Coronary artery (tissue), 2 donors: ENCODE results near the gene GLYATL1B.
"Not testable (repeated sequence)": the region's sequence is repeated elsewhere in the genome, so short reads cannot be mapped to it uniquely, and the experiment has no call there.

ENCODE experiments used
- DNase-seq: peaks from one replicate; pipeline ENCODE4 v3.0.0-alpha.2; 2017; ENCODE audit warnings: low spot score
- H3K27ac ChIP-seq, 2 donors: fragments of 200-600 bp; sonication (generic); one replicate each; pipeline ENCODE4 v1.5.1; 2016 to 2019
- H3K4me3 ChIP-seq: fragments of 200-600 bp; sonication (generic); 2 replicates; pipeline ENCODE4 v1.5.1; 2016; ENCODE audit warnings: mild to moderate bottlenecking, moderate library complexity
- TF ChIP-seq, protein P1 (sequence below): fragments of 200-600 bp; sonication (generic); IDR thresholded peaks from one replicate; pipeline ENCODE4 v1.5.1; 2019; ENCODE audit warnings: antibody characterized with exemption

Gene GLYATL1B

DNA sequence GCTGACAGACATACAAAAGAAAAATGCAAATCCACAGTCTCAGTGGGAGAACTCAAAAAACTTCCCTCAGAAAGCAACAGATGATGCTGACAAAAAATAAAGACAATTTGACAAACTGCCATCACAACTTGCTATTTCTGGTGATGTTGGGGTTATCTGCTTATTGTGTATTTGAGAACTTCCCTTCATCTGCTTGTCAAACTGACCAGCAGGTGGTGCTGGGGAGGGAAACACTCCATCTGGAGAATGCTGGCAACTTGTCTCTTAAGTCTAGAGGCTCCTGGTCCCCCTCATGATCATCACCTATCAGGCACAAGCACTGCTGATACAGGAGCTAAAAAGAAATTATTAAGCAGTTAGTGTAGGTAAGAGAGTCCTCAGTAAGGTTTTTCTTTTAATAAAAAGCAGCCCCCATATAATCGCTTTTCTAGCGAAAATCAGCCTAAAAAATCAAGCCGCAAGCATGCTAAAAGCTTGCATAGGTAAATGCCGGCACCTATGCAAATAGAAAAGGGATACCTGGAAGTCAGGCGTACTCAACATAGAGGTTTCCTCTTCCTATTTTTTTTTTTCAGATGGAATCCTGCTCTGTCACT is 11.1 kb downstream of the GLYATL1B start:
- no peak overlapping the region for H3K4me3 ChIP-seq
- TF ChIP-seq, protein P1, sequence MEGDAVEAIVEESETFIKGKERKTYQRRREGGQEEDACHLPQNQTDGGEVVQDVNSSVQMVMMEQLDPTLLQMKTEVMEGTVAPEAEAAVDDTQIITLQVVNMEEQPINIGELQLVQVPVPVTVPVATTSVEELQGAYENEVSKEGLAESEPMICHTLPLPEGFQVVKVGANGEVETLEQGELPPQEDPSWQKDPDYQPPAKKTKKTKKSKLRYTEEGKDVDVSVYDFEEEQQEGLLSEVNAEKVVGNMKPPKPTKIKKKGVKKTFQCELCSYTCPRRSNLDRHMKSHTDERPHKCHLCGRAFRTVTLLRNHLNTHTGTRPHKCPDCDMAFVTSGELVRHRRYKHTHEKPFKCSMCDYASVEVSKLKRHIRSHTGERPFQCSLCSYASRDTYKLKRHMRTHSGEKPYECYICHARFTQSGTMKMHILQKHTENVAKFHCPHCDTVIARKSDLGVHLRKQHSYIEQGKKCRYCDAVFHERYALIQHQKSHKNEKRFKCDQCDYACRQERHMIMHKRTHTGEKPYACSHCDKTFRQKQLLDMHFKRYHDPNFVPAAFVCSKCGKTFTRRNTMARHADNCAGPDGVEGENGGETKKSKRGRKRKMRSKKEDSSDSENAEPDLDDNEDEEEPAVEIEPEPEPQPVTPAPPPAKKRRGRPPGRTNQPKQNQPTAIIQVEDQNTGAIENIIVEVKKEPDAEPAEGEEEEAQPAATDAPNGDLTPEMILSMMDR, result peak; percentile 35
- DNase-seq, result no peak
- no peak overlapping the region for H3K27ac ChIP-seq

DNA sequence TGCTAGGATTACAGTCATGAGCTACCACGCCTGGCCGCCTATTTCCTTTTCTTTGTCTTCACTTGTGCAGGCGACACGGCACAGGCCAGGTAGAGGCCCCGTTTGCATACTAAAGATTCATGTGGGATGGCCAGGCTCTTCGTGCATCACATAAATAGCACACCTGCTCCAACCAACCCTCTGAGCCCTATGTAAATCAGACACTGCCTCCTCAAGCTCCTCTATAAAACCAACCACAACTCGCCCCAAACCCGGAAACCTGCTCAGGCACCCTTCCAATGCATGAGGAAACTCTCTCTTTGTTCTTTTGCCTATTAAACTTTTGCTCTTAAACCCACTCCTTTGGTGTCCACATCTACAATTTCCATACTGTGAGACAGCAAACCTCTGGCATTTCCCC is 11.8 kb downstream of the GLYATL1B start:
- not testable (repeated sequence) for H3K4me3 ChIP-seq, DNase-seq, H3K27ac ChIP-seq

DNA sequence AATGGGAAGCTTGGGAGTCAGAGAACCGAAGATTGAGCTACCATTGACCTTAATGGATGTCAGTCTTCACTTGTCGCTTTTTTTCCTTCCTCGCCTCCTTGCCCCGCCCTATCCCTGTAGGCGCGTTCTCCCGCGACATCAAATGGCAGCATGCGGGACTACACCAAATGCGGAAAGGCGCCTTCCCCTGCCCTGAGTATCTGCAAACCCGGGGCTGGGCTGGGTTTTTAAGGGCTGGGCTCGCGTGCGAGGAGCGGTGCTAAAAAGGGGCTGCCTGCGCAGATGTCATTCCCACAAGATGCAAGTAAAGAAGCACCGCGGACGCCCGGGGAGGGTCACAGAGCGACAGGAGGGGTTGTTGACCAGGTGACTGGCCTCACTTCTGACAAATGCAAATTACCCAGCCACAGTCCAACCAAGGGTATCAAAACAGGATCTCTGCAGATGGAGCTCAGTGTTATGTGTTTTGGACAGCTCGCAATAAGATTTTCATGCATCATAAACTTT is 16.2 kb downstream of the GLYATL1B start:
- DNase-seq, result no peak
- Histone ChIP-seq H3K4me3 (peak overlapping the region; percentile 60), H3K27ac (no peak overlapping the region)
- TF ChIP-seq, protein P1, result no peak

DNA sequence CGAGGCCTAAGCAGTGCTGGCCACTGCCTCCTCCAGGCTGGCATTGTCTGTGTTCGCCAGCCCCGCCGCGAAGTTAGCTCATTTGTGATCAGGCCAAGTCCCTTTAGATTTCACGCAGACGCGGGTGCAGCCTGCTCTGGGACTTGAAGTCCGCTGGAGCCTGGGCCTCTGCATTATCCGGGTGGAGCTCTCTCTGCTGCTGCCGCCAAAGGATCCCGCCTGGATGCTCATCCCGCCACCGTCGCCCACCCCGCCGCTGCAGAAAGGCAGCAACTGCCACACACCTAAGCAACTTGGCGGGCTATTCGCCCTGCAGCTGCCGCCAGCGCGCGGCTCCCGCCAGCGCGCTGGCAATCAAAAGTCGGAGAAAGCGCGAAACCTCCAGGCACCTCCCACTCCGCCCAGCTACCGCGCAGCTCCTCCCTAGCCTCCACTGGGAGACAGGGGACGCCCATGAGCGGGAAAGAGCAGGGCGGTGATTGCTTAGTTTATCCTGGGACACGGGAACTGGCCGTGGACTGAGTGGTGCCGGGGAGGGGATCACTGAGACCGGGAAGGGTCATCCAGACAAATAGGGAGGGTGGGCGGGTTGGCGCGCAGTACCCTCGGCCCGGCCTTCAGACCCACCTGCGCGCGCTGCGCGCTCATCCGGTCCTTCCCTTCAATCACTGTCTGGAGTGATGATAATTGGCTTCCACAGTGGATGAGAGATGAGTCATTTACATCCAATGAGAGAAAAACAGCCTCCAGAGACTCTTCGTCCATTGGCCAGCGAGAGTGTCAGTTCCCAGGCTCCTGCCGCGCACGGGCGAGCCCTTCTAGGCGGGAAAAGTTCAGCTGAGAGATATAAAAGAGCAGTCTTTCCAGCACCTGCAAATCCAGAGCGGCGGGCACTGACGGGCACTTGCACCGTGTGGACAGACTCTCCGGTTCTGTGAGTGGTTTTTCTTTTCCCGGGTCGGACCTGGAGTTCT is 20.5 kb downstream of the GLYATL1B start, which contains the start of gene FAM111B:
Gene FAM111B, plus strand, starts transcription at position 875 of the 974 bp plus-strand sequence. CDS start 2,389 bp downstream, outside the sequence.
- TF ChIP-seq, protein P1, result no peak
- Histone ChIP-seq H3K27ac (peak within 1 kb of the TSS in 1 of 2 donors; percentile 30), H3K4me3 (peak within 1 kb of the TSS; percentile 73)
- peak; percentile 82 for DNase-seq

DNA sequence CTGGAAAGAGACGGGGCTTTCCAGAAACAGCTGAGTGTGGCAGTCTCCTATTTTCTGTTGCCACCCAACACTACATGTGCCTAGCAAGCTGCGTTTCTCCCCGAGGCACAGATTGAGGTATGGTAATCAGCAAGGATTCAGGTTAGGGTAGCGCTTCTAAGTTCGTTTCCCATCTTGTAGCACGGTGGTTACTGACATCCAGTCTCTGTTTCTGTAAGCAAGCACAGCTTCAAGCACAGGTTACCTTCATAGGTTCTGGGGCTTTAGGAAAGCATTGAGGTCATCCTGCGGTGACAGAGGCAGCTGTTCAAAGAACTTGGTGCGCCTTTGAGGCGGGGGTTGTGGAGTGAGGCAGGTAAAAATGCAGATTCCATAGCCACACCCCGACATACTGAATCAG is 21.6 kb downstream of the GLYATL1B start:
- H3K27ac ChIP-seq, DNase-seq: not testable (repeated sequence)
- H3K4me3 ChIP-seq, result peak overlapping the region; percentile 73

DNA sequence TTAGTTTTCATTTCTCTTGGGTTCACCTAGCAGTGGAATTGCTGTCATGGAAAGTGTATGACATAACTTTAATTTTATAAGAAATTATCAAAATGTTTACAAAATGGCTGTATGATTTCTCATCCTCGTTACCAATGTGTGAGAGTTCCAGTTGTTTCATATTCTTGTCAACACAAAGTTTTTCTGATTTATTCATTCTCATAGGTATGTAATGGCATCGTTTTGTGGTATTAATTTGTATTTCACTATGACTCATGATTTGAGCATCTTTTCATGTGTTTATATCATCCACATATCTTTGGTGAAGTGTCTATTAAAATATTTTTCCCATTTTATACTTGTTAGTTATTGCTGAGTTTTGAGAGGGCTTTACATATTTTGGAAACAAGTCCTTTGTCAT is 26.4 kb downstream of the GLYATL1B start:
- H3K27ac ChIP-seq, result no peak overlapping the region
- H3K4me3 ChIP-seq, result no peak overlapping the region
- TF ChIP-seq, protein P1, result no peak
- no peak for DNase-seq

DNA sequence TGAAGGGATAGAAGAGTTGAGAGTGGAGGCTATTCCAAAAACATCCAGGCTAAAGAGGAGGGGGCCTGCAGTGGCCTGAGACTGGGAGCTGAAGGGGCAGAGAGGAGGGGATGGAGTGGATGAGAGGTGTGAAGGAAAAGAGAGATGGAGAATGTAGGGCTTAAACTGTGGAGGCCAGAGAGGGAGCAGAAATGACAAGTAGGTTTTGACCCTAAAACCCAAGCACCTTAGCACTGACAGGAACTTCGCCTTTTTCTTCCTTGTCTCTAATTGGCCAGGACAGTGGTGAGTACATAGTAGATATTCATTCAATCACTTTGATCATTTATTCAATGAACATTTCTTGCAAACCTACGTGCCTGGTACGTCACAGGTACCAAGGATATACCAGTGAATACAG is 28.2 kb downstream of the GLYATL1B start:
- no peak for DNase-seq
- Histone ChIP-seq H3K4me3 (no peak overlapping the region), H3K27ac (no peak overlapping the region)
- TF ChIP-seq, protein P1, result no peak
